ENCODE measurements around the gene KDM7A. TPM values are rescaled to one million over a fixed set of nuclear protein-coding genes. Genes with fewer than 3 reads are reported as not detected.

Gene KDM7A
- total and polyA plus RNA-seq, 9 of the 15 experiments (the other 6 are each of a cell fraction or from before 2014, with no cell fraction given), result 0.90 to 8.4 (median 7.0) TPM

- TF ChIP-seq REST (IDR thresholded peaks at IDR 0.05; ENCODE audit: borderline replicate concordance) (no peak), REST (CRISPR knock-in tag; IDR thresholded peaks at IDR 0.05; ENCODE audit: low read depth) (0 out of 2 replicates have a peak, but pooled peaks have one; percentile 7), ZBTB1 (CRISPR knock-in tag; IDR thresholded peaks at IDR 0.05; ENCODE audit: borderline replicate concordance, low read depth) (no peak), NELFE (IDR thresholded peaks at IDR 0.05; ENCODE audit: insufficient read depth, insufficient read length) (no peak), STAG1 (CRISPR knock-in tag; IDR thresholded peaks at IDR 0.05; ENCODE audit: borderline replicate concordance) (0 out of 2 replicates have a peak, but pooled peaks have one; percentile 34), SUPT5H (IDR thresholded peaks at IDR 0.05) (no peak), CTBP1 (IDR thresholded peaks at IDR 0.05; ENCODE audit: borderline replicate concordance) (no peak), ERF (CRISPR knock-in tag; IDR thresholded peaks at IDR 0.05) (no peak), CBX3 (IDR thresholded peaks at IDR 0.05; ENCODE audit: borderline replicate concordance in 1 of 2, low read length in 2 of 2) (peak in 1 of 2 experiments; percentile 43; a peak in 1 of 3 replicates), CBFA2T3 (IDR thresholded peaks at IDR 0.05) (peak; percentile 66), ZNF217 (CRISPR knock-in tag; IDR thresholded peaks at IDR 0.05) (no peak), HIVEP1 (CRISPR knock-in tag; IDR thresholded peaks at IDR 0.05) (no peak), IRF9 (tag; IDR thresholded peaks at IDR 0.05) (no peak), ZNF124 (CRISPR knock-in tag; IDR thresholded peaks at IDR 0.05) (no peak), THRAP3 (IDR thresholded peaks at IDR 0.05; ENCODE audit: borderline replicate concordance) (no peak), SREBF1 (IDR thresholded peaks at IDR 0.05; ENCODE audit: borderline replicate concordance, low read depth, low read length) (no peak), XRCC5 (IDR thresholded peaks at IDR 0.05; ENCODE audit: low read depth, low read length) (peak; percentile 16; the same call in 1 of the 2 replicates), HNRNPLL (IDR thresholded peaks at IDR 0.05; ENCODE audit: low read depth, low read length, poor library complexity, severe bottlenecking) (no peak), TCF3 (CRISPR knock-in tag; IDR thresholded peaks at IDR 0.05) (0 out of 2 replicates have a peak, but pooled peaks have one; percentile 16), ZKSCAN8 (CRISPR knock-in tag; IDR thresholded peaks at IDR 0.05) (no peak)
These were observed 115.8 kb downstream of the KDM7A start (continued) for GRCh38 chr7:140060788-140061606.

Data from K562 (cell line).